ENCODE data around the gene KCNS1.
"Not testable (repeated sequence)": the region's sequence is repeated elsewhere in the genome, so short reads cannot be mapped to it uniquely, and the experiment has no call there.

The KCNS1 gene, protein sequence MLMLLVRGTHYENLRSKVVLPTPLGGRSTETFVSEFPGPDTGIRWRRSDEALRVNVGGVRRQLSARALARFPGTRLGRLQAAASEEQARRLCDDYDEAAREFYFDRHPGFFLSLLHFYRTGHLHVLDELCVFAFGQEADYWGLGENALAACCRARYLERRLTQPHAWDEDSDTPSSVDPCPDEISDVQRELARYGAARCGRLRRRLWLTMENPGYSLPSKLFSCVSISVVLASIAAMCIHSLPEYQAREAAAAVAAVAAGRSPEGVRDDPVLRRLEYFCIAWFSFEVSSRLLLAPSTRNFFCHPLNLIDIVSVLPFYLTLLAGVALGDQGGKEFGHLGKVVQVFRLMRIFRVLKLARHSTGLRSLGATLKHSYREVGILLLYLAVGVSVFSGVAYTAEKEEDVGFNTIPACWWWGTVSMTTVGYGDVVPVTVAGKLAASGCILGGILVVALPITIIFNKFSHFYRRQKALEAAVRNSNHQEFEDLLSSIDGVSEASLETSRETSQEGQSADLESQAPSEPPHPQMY

DNA sequence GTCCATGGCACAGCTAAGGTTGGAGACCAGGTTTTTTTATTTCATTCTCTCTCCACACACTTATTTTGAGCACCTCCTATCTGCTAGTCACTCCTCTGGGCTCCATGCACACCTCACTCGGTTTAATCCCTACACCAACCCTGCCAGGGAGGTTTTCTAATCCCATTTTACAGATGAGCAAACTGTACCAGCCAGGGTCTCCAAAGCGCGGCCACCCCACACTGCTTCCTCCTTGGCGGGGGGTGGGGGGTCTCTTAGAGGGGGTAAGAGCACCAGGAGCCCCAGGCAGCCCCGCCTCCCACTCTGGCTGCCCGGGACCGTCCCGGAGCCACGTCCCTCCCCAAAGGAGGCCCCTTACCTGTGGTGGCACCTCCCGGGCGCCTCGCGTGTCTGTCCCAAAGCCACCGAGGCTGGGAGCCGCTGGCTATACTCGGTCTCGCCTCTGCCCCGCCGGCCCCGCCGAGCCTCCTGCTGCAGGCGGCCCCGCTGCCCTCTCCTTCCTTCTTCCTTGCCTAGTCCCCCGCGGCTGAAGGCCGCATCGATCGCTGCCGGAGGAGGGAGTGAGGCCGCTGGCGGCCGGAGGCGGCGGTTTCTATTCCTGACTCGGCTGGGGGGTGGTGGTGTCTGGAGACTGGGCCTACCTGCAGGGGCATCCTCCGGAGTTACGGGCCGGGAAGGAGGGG is at the start of gene KCNS1:
TSS of gene KCNS1 (minus strand) at position 565 of the 683 bp plus-strand sequence. CDS start 1,891 bp downstream, outside the sequence.
- no peak for FAIRE-seq

DNA sequence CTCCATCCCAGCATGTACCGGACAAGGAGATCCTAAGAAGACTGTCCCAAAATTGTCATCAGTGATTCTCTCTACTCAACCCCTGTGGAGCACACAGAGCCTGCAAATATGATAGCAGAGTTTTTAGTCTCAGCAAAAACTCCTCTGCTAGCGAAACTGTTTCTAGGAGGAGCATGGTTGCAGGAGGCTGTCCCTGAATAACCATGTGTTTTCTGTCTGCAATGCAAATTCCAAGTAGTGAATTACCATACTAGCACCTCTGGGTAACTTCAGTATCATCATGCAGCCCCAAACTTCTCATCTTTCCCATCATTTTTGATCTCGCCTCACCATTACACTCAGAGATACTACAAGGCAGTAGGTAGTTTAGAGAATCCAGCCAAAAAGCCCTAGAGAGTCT is 48.1 kb upstream of the KCNS1 start:
- no peak for FAIRE-seq

DNA sequence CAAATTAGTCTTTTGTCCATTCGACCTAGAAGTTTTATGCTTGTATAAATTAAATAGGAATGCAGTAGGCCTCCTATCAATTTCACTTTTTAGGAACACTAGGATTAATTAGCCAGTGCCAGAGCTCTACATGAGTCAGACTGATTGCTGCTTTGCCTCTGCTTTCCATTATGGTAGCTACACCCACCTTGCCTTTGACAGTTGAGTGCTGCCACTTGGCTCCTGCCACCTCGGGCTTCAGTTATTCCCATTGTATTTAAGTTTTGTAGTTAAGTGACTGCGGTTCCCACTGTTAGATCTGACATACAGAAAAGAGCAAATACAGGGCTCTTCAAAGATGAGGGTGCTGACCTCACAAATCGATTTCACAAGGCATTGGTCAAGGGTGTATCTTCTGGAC is 39.9 kb upstream of the KCNS1 start:
- FAIRE-seq, result no peak

DNA sequence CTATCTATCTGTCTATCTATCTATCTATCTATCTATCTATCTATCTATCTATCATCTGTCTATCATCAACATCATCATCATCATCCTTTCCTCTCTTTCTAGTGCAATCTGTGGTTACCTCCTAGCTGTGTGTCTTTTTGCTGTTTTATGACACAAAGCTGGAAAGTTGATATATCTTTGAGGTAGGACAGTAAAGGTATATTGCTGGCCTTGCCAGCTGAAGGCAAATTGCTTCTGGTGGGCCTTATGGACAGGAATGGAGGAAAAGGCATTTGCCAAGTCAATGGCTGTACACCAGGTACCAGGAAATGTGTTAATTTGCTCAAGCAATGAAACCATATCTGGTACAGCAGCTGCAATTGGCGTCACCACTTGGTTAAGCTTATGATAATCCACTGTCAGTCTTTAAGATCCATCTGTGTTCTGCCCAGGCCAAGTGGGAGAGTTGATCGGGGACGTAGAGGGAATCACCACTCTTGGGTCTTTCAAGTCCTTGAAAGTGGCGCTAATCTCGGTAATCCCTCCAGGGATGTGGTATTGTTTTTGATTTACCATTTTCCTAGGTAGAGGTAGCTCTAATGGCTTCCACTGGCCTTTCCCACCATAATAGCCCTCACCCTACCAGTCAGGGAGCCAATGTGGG is 38.9 kb upstream of the KCNS1 start:
- not testable (repeated sequence) for FAIRE-seq

DNA sequence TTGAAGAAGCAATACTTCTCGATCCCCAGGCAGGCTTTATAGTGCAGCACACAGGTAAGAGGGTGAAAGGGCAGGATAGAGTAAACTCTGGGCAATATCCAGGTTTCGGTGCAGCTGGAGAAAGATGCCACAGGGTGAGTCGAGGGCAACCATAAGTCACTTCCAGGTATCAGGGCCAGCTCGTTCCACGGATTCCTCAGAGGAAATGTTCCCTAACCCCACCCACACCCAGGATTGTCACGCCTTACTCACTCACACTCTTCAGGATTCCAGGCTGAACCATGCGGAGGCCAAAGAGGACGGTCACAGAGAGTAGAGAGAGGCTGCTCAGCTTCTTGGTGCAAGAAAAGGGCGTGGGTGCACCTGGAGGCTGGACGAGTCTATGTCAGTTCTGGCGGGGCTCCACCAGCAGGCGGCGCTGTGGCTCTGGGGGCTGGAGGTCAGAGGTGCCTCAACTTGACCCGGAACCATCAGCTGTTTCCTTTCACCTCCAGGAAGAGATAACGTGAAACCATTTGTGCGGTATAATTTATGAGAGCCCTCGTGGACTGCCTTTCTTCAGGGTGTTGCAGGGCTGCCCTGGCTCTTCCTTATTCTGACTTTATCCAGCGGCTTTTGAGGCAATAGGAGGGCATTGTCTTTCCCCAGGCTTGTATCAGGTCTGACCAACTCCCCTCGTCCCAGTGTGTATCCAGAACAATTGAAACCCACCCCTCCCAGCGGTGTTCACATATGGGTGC is 37.8 kb upstream of the KCNS1 start:
- no peak for FAIRE-seq

DNA sequence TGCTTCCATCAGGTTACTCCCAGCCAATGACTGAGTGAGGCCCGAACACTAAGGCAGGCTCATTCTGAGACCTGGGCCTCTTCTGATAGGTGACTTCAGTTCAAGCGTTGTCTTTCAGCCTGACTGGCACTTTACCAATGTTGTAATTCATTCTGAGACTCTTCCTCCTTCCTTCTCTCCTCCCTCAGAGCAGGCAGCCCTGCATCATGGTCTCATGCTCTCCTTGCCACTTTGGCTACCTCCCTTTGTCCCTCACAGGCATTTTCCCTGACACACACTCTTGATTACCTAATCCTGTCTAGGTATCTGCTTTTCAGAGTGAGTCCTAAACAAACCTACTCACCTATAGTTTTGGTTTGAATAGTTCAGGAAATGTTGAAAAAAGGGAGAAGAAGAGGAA is 36.0 kb upstream of the KCNS1 start:
- no peak for FAIRE-seq

DNA sequence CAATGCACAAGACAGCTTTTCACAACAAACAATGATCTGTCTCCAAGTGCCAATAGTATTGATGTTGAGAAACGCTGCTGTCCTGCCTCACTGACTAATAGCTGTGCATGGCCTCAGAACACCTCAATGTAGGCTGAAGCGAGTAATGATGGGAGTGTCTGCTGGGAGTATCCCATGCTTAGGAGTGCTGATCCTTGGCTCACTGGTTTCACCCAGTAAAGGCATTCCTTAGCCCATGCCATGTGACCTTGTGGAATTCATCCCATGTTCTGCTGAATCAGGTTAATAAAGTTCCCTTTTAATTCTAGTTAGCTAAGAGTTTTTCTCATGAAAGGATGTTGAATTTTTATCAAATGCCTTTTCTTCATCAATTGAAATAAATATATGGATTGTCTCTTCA is 27.2 kb upstream of the KCNS1 start:
- no peak for FAIRE-seq

DNA sequence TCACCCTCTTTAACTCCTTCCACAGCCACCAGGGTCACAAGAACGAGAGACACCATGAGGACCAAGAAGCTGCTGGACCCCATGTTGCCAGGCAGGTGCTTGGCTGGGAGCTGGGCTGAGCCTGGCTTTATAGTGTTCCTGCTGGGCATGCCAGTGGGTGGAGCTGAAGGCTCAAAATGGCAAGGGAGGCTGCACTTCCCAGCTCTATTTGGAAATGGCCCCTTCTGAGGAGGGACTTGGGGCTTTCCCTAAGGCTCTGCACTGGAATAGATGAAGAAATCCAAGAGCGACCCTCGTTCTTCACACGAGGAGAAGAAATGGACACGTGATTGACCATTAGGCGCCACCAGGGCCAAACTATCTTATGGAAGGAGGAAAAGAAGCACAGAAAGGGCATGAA is 23.4 kb upstream of the KCNS1 start, which contains the start of gene WFDC12:
TSS of gene WFDC12 (minus strand) at position 101 of the 400 bp plus-strand sequence. CDS start at position 83, 18 bp downstream.
- no peak for FAIRE-seq

DNA sequence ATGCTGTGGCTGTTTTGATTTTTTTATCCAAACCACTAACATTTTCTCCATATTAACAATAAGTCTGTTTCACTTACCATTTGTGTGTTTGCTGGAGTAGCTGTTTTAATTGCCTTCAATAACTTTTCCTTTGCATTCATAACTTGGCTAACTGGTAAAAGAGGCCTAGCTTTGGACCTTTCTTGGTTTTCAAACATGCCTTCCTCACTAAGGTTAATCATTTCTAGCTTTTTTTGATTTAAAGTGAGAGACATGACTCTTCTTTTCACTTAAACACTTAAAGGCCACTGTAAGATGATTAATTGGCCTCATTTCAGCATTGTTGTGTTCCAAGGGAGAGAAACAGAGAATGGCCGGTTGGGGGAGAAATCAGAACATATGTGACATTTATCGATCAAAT is 20.5 kb upstream of the KCNS1 start:
- FAIRE-seq, result no peak

DNA sequence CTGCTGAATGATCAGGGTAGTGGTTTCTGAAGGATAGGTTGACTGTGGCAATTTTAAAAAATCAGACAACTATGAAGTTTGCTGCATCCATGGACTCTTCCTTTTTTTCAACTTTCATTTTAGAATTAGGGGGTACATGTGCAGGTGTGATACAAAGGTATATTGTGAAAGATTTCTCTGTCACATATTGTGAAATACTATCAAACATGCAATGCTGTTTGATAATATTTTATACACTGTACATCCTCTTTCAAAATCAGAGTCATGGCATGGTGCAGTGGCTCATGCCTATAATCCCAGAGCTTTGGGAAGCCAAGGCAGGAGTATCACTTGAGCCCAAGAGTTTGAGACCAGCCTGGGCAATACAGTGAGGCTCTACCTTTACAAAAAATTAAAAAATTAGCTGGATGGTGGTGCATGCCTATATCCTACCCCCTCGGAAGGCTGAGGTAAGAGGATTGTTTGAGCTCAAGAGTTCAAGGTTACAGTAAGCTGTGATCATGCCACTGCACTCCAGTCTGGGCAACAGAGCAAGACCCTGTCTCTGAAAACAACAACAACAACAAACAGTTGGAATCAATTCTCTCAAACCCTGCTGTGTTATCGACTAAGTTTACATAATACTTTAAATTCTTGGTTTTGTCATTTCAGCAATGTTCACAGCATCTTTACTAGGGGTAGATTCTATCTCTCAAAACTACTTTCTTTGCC is 18.8 kb upstream of the KCNS1 start:
- no peak for FAIRE-seq

DNA sequence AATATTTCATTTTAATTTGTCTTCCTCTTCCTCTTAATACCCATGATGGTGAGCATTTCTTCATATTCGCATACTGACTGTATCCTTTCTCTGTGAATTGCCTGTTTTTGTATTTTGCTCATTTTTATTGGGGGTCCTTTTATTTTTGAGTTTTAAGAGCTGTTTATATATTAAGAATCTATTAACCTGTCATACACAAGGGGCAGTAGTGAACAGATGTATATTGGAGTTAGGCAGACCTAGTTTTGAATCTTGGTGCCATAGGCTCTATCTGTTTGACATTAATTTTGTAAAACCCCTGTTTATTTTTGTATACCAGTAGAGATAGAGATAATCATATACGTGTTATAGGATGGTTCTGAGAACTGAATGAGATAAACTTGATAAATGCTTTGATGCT is 17.1 kb upstream of the KCNS1 start:
- no peak for FAIRE-seq

DNA sequence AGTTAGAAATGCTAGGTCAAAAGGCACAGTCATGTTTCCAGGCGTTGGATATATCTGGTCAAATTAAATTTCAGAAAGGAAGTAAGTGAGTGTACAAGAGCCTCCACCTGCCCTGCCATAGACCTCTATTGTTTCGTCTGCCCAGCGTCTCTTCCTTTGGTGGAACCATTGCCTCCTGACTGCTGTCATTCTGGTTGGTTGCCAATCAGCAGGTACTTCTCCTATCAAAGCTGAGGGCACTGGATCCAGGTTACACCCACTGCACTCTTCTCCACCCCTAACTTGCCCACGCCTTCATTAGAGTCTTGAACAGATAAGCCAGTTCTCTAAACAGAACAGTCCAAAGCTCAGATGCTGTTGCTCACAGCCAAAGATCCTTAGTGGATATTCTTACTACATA is 16.7 kb upstream of the KCNS1 start:
- FAIRE-seq, result no peak

DNA sequence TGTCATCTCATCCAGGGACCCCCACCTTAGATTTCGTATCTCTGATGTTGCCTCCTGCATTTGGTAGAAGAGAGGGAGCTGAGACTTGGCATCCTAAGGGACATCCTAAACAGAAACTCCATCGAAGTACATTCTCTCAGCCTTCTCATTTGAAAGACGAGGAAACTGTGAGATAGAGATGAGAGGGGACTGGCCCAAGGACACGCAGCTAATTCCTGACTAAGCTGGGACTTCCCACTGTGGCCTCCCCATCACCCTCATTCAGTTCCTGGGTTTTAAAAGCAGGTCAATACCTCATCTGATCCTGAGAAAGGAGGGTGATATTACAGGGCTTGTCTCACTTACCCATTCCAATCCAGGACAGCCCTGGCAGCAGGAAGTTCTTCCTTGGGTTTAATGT is 14.9 kb upstream of the KCNS1 start:
- no peak for FAIRE-seq

DNA sequence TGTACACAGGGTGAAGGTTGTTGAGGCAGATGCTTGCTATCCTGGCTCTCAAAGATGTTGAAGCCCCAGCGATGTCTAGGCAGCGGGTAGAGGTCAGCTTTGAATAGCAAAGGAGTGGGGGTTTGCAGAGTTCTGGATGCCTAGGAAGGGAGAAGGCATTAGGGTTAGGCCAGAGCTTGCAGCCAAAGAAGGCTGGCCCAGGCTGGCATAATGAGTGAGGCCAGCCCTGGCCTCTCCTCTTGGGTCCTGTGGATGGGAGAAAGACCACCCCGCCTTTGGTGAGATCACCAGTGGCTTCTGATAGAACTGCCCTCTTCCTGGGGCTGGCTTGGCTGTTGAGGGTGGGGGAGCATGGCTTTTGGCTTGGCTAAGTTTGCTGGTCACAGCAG is 14.5 kb upstream of the KCNS1 start:
- no peak for FAIRE-seq

DNA sequence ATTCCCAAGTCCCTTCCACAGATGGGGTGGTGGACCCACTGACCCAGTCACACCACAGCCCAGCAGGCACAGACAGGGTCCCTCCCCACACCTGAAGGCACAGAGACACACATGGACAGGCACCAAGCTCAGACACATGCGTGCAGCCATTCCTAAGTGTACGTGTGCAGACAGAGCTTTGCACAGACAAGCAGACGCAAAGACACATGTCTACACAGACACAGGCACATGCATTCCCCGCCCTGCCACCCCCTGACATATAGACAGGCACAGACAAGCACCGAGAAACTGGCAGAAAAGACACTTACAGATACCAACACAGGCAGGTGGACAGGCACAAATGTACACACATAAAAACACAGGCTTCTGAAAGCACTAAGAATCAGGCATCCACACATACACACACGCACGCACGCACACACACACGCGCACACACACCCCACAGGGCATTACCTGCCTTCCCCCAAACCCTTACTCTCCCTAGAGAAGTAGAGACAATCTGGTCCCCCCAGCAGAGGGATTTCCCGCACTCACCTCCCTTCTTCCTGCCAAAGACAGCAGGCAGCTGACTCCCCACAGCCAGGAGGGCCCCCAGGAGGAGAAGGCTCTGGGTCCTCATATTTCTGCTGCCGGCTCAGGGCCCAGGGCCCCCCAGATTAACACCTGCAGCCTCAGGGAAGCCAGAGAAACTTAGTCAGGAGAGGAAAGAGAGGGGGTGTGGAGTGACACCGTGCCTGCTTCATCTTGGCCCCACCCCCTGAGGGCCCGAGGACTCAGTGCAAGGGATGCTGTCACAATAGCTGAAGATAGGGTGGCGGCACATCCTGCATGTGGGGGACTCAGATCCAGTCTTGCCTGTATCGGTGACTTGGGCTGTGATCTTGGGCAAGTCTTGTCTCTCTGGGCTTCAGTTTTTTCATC is 13.8 kb upstream of the KCNS1 start, which contains the start of gene WFDC5:
TSS of gene WFDC5 (minus strand) at position 710 of the 921 bp plus-strand sequence. CDS start at position 619, 91 bp downstream.
- FAIRE-seq, result no peak

DNA sequence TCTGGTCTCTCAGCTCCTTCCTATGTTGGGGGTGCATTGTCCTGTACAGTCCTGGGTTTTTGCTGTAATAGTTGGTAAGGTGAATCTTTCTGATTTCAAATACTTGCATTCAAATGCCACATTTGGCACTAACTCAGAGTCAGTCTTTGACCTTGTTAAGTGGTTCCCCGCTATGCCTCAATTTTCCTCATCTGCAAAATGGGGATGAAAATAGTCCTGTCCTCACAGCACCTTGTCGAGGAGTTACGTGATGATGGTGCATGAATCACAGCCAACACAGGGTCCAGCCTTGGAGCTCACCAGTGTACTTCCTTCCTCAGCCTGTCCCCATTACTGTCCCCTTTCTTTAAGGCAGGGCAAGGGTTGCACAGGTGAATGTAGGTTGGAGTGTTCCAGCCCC is 12.9 kb upstream of the KCNS1 start:
- FAIRE-seq, result no peak

DNA sequence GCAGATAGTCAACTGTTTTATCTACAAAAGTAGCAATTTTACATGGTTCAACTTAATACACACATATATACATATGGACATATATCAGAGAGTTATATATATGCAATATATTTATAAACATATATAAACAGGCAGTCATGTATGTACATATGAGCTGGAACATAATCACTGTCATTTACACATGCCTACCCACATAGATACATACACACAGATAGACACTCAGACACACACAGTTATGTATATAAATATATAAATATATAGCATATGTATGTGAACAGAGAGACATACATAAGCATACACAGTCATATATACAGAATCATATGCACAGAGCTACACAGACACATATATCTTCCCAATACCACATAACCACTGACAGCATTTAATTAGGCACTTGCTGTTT is 11.8 kb upstream of the KCNS1 start:
- no peak for FAIRE-seq

DNA sequence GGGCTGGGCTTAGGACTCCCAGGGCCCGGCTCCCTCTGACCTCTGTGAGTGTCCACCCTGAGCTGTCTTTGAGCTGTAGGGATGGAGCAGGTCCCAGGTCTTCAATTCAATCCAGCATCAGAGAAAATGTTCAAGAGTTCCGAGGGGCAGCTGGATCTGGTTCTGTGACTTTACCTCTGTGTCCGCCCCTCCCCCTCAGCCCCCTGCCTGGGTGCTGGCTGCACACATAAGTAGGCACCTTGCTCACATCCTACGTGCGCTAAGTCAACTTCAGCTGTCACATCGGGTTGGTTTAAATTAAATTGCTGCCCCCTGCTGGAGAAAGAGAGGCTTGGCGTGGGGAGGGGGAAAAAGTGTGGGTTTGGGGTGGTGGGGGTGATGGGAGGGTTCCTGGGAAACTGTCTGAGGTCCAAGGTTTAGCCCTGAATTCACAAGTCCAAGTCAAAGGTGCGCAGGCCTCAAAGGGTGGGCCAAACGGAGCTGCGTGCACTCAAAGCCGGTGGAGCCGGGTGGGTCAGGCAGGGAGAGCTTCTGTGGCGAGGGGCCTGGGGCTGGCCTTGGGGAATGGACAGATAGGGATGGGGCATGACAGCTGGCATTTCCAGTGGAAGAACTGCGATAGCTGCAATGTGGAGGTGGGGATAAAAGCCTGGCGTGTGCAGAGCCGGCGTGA is 11.0 kb upstream of the KCNS1 start:
- no peak for FAIRE-seq

DNA sequence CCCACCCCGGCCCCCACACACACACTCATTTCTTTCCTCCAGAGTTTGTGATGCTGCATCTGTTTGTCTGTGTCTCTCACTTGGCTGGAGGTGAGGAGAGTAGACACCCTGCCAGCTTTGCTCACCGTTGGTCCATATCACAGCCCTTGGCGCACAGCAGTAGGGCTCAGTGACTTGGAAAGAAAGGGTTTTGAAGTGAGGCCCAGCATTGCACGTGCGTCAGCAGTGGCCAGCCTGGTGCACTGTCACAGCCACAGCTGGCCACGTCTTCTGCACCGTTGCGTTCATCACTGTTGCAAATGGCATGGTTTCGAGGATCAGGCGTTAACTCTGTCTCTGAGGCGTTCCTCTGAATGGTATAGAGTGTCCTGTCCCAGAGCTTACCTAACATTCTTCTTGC is 10.4 kb upstream of the KCNS1 start:
- no peak for FAIRE-seq

DNA sequence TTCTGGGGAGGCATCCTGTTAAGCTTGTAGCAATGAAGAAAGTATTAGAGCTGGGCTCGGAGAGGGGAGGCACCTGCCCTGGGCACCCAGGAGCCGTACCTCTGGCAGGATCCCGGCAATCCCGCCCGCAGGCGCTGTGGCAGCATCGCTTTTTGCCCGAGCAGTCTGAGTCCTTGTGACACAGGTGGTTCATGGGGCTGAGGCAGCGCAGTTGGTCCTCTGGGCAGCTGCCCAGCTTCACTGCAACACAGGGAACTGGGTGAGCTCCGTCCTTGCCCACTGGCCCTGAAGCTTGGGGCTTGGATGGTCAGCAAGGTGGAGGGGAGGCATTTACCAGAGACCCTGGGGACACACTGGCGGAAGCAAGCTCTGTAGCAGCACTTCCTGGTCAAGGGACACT is 9.4 kb upstream of the KCNS1 start:
- no peak for FAIRE-seq

All from A204.1 (cell line).